Karpas-422 (cell line): Measurements from ENCODE around the gene SPECC1. TPM values are rescaled to one million over a fixed set of nuclear protein-coding genes. Genes with fewer than 3 reads are reported as not detected.

ENCODE experiments used
- DNase-seq: peaks from one replicate; pipeline ENCODE4 v3.0.0-alpha.2; 2015
- H2AFZ ChIP-seq: fragments of 200-600 bp; sonication (generic); 2 replicates; pipeline ENCODE4 v1.6.1; 2014; ENCODE audit warnings: antibody characterized with exemption, low read length, mixed read lengths
- H3K27ac ChIP-seq: fragments of 200-600 bp; sonication (generic); 2 replicates; pipeline ENCODE4 v1.5.1; 2014; ENCODE audit warnings: mild to moderate bottlenecking, low read length, moderate library complexity
- H3K27me3 ChIP-seq: fragments of 200-600 bp; sonication (generic); 2 replicates; pipeline ENCODE4 v1.6.1; 2014; ENCODE audit warnings: low read length, mixed read lengths
- H3K36me3 ChIP-seq: fragments of 200-600 bp; sonication (generic); 2 replicates; pipeline ENCODE4 v1.6.1; 2014; ENCODE audit warnings: low read length, mixed read lengths; ENCODE audit not compliant: insufficient read depth
- H3K4me1 ChIP-seq: fragments of 200-600 bp; sonication (generic); 2 replicates; pipeline ENCODE4 v1.6.1; 2014; ENCODE audit warnings: mild to moderate bottlenecking, low read length, mixed read lengths
- H3K4me2 ChIP-seq: fragments of 200-600 bp; sonication (generic); 2 replicates; pipeline ENCODE4 v1.6.1; 2014; ENCODE audit warnings: low read length, low read depth, mild to moderate bottlenecking; ENCODE audit not compliant: poor library complexity, severe bottlenecking
- H3K4me3 ChIP-seq: fragments of 200-600 bp; sonication (generic); 2 replicates; pipeline ENCODE4 v1.5.1; 2014; ENCODE audit warnings: mild to moderate bottlenecking, antibody characterized with exemption, low read length, mixed read lengths
- H3K79me2 ChIP-seq: fragments of 200-600 bp; sonication (generic); 2 replicates; pipeline ENCODE4 v1.6.1; 2014; ENCODE audit warnings: mild to moderate bottlenecking, low read length, mixed read lengths
- H3K9ac ChIP-seq: fragments of 200-600 bp; sonication (generic); 2 replicates; pipeline ENCODE4 v1.6.0; 2014; ENCODE audit warnings: low read length
- H3K9me2 ChIP-seq: fragments of 200-600 bp; sonication (generic), shearing (Covaris generic); replicated peaks from 2 replicates; pipeline ENCODE4 v1.6.0; 2014; ENCODE audit warnings: mild to moderate bottlenecking, low read length, moderate library complexity; ENCODE audit not compliant: insufficient read depth
- H3K9me3 ChIP-seq: fragments of 300-700, 200-600 bp; sonication (generic); 2 replicates; pipeline ENCODE4 v1.6.1; 2014; ENCODE audit warnings: low read length, mixed read lengths
- H4K20me1 ChIP-seq: fragments of 200-600 bp; sonication (generic); 2 replicates; pipeline ENCODE4 v1.6.1; 2014; ENCODE audit warnings: mild to moderate bottlenecking, antibody characterized with exemption, low read length, low read depth; ENCODE audit not compliant: insufficient read depth
- total RNA-seq: library from RNA; depleted of rRNA; stranded (reverse); fragments of >200 nt; shearing (Covaris generic); gene quantifications from 2 replicates; pipeline ENCODE4 v1.2.3, GENCODE V29; 2014; ENCODE audit warnings: low replicate concordance

SPECC1 gene
- total RNA-seq, 1 experiment from 2014 or later = not detected

GRCh38 chr17:20083156-20083859, 74.1 kb downstream of the SPECC1 start:
- no peaks in the 10 kb centered on the region for H3K36me3 ChIP-seq
- H3K4me3 ChIP-seq = no peak overlapping the region
- H3K27ac ChIP-seq = no peak overlapping the region
- H3K4me1 ChIP-seq = no peaks in the 10 kb centered on the region
- H2AFZ ChIP-seq = no peak overlapping the region
- no peak overlapping the region for H3K9ac ChIP-seq
- no peaks in the 10 kb centered on the region for H3K79me2 ChIP-seq
- no peaks in the 10 kb centered on the region for H4K20me1 ChIP-seq
- no peaks in the 10 kb centered on the region for H3K9me3 ChIP-seq
- DNase-seq = no peak
- no peak overlapping the region for H3K4me2 ChIP-seq
- H3K27me3 ChIP-seq = no peaks in the 10 kb centered on the region
- H3K9me2 ChIP-seq = no peaks in the 10 kb centered on the region

DNA sequence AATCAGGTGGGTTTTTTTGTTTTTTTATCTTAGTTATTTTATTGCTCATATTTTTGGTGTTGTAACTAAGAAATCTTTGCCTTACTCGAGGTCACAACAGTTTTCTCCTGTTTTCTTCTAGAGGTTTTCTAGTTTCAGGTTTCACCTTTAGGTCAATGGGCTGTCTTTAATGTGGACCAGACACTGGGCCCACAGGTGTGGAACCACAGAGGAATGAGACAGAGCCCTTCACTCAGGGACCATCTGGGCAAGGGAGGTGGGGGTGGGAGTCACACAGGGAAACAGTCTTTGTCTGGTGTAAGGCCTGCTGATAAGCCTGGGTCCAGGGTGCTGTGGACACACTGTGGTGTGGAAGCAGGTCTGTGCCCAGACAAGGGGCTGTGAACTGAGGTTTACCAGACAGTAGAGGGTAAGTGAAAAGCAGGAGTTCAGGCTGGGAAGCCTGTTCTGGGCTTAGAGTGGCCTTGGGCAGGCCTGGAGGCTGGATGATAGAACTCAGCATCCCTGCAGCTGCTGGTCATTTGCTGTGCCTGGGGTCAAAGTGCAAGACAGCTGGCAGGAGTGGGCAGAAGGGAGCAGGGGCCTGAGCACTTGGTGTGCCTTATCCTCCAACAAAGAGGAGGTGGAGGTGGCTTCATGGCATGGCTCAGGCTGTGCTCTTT, 75.6 kb downstream of the SPECC1 start:
- no peaks in the 10 kb centered on the region for H3K27me3 ChIP-seq
- H4K20me1 ChIP-seq = no peaks in the 10 kb centered on the region
- no peak overlapping the region for H3K4me2 ChIP-seq
- H2AFZ ChIP-seq = no peak overlapping the region
- no peak for DNase-seq
- no peaks in the 10 kb centered on the region for H3K4me1 ChIP-seq
- H3K27ac ChIP-seq = no peak overlapping the region
- no peaks in the 10 kb centered on the region for H3K79me2 ChIP-seq
- H3K9me3 ChIP-seq = no peaks in the 10 kb centered on the region
- no peaks in the 10 kb centered on the region for H3K9me2 ChIP-seq
- no peak overlapping the region for H3K4me3 ChIP-seq
- no peaks in the 10 kb centered on the region for H3K36me3 ChIP-seq
- H3K9ac ChIP-seq = no peak overlapping the region

DNA sequence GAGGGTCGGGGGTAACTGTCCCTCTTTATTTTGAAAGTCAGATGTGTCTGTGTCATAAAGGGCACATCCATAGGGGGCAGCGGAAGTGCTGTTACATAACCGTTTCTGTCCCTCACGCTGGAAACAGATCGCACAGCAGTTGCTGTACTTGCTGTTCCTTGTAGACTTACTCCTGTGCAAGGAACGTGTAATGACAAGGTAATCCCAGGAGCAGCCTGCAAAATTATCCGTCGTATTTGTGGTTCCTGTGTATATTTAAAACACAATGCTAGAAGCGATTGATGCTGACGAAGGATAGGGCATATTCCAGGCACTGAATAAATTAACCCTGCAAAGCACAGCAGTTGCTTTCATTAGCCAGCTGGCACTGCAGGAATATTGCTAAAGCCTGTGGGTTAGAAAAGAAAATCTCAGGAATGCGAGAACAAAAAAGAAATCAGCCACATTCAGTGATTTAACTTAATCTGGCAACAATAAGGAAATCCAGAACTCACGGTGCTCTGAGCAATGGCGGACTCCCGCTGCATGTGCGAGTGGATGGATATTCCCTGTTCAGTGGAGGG, 76.2 kb downstream of the SPECC1 start:
- H3K4me2 ChIP-seq = no peak overlapping the region
- no peaks in the 10 kb centered on the region for H3K4me1 ChIP-seq
- no peak overlapping the region for H2AFZ ChIP-seq
- H4K20me1 ChIP-seq = no peaks in the 10 kb centered on the region
- DNase-seq = no peak
- no peaks in the 10 kb centered on the region for H3K27me3 ChIP-seq
- no peak overlapping the region for H3K4me3 ChIP-seq
- no peaks in the 10 kb centered on the region for H3K9me2 ChIP-seq
- H3K9me3 ChIP-seq = no peaks in the 10 kb centered on the region
- H3K36me3 ChIP-seq = no peaks in the 10 kb centered on the region
- H3K79me2 ChIP-seq = no peaks in the 10 kb centered on the region
- no peak overlapping the region for H3K9ac ChIP-seq
- no peak overlapping the region for H3K27ac ChIP-seq

DNA sequence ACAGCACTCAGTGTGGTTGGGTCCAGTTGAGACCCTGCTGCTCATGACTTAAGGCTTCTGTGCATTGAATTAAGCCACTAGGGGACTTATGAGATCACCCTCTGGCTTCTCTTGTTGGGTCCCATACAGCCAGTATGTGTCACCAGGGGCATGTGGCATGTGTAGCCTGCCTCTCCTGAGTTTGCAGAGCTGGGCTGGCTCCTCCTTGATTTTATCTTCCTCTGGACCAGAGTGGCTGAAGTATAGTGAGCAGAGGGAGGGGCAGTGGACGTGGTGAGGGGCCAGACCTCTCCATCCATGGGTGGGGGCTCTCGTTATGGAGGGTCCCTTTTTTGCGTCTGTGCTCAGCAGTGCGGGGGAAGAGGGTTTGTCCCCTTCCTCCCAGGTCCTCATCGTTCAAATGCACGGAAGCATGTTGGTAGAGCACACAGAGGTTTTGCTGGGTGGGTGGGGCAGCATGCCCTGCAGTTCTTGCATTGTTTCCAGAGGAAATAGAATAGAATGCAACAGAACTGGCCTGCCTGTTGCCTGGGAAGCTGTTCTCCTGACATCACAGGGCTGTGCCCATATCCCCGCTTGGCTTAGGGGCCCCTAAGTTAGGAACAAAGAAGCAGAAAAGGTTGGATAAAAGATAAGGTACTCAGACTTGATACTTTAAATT, 77.4 kb downstream of the SPECC1 start:
- no peak for DNase-seq
- H3K4me1 ChIP-seq = no peaks in the 10 kb centered on the region
- H3K9me3 ChIP-seq = no peaks in the 10 kb centered on the region
- no peaks in the 10 kb centered on the region for H4K20me1 ChIP-seq
- no peaks in the 10 kb centered on the region for H3K27me3 ChIP-seq
- no peak overlapping the region for H2AFZ ChIP-seq
- no peak overlapping the region for H3K4me2 ChIP-seq
- H3K9me2 ChIP-seq = no peaks in the 10 kb centered on the region
- no peaks in the 10 kb centered on the region for H3K36me3 ChIP-seq
- no peak overlapping the region for H3K9ac ChIP-seq
- H3K4me3 ChIP-seq = no peak overlapping the region
- H3K79me2 ChIP-seq = no peaks in the 10 kb centered on the region
- no peak overlapping the region for H3K27ac ChIP-seq

DNA sequence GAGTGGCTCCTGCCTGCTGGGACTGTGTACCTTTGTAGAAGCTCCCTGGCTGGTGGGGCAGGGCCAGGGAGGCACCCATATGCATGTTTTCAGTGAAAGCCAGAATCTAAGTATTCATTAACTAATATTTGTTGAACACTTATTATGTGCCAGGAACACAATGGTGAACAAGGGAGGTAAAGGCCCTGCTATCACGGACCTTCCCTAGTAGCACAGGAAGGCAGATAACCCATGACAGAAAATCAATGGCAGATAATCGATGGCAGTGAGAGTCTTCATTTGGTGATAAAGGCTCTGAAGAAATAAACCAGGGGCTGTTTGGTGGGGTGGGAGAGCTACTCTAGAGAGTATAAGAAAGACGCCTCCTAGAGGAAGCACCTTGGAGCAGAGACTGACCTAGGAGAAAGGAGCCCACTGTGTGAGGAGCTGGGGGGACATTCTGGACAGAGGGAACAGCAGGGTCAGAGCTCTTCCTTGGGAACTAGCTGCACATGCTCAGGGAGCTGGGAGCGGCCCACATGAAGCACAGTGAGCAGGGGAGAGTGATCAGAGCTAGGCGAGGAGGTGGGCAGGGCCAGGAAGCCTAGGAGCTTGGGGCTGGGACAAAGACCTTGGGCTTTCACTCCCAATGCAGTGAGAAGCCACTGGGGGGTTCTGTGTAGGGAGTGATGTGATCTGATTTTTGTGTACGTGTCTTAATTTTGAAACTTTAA, 78.5 kb downstream of the SPECC1 start:
- no peaks in the 10 kb centered on the region for H4K20me1 ChIP-seq
- no peaks in the 10 kb centered on the region for H3K27me3 ChIP-seq
- H3K9me2 ChIP-seq = no peaks in the 10 kb centered on the region
- no peak for DNase-seq
- H3K36me3 ChIP-seq = no peaks in the 10 kb centered on the region
- no peaks in the 10 kb centered on the region for H3K79me2 ChIP-seq
- no peak overlapping the region for H3K27ac ChIP-seq
- no peaks in the 10 kb centered on the region for H3K4me1 ChIP-seq
- no peak overlapping the region for H3K4me2 ChIP-seq
- no peak overlapping the region for H2AFZ ChIP-seq
- H3K4me3 ChIP-seq = no peak overlapping the region
- no peaks in the 10 kb centered on the region for H3K9me3 ChIP-seq
- H3K9ac ChIP-seq = no peak overlapping the region

DNA sequence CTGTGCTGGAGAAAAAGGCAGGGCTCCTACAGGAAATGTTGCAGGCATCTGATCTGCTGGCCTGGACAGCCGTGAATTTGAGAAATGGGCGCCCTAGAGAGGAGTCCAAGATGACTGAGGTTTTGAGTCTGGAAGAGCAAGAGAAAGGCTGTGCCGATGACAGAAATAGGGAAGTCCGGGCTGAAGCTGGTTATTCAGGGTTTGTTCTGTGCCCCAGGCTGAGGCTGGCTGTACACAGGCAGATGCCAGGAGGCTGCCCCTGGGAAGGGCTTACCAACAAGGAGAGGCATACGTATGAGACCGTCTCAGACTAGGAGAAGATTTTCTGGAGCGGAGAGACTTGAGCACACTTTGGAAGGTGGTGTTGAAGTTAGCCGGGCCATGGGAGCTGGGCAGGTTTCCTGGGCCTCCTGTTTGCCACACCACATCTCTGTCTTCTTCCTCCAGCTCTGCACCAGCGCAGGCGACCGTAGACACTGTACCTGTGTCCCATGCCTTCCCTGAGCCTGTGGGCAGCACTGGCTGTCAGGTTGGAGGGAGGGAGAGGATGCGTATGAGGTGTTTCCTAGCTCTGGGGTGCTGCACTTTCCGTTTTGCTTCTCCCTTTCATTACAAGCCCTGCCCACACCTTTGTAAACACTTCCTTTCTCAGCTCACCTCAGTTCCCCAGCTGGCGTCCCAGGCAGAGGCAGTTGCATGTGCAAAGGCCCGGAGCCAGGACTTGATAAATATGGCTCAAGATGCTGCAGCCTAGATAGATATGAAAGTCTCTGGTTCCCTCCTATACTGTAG, 80.8 kb downstream of the SPECC1 start:
- Histone ChIP-seq H4K20me1 (no peaks in the 10 kb centered on the region), H2AFZ (no peak overlapping the region), H3K9me2 (no peaks in the 10 kb centered on the region), H3K27me3 (no peaks in the 10 kb centered on the region), H3K79me2 (no peaks in the 10 kb centered on the region), H3K4me2 (no peak overlapping the region), H3K4me3 (no peak overlapping the region), H3K27ac (no peak overlapping the region), H3K9ac (no peak overlapping the region), H3K36me3 (no peaks in the 10 kb centered on the region), H3K4me1 (no peaks in the 10 kb centered on the region), H3K9me3 (no peaks in the 10 kb centered on the region)
- no peak for DNase-seq

GRCh38 chr17:20091174-20092029, 82.2 kb downstream of the SPECC1 start:
- no peak overlapping the region for H3K9ac ChIP-seq
- H3K36me3 ChIP-seq = no peaks in the 10 kb centered on the region
- no peaks in the 10 kb centered on the region for H3K4me1 ChIP-seq
- no peaks in the 10 kb centered on the region for H3K9me2 ChIP-seq
- no peaks in the 10 kb centered on the region for H3K79me2 ChIP-seq
- no peaks in the 10 kb centered on the region for H3K27me3 ChIP-seq
- H2AFZ ChIP-seq = no peak overlapping the region
- H3K4me3 ChIP-seq = no peak overlapping the region
- no peak overlapping the region for H3K27ac ChIP-seq
- DNase-seq = no peak
- H3K4me2 ChIP-seq = no peak overlapping the region
- H3K9me3 ChIP-seq = no peaks in the 10 kb centered on the region
- no peaks in the 10 kb centered on the region for H4K20me1 ChIP-seq
